ENCODE measurements around the gene RNF150.

RNF150 gene

GRCh38 chr4:140989944-140990343, 143.3 kb downstream of the RNF150 start:
- no peak for DNase-seq (ENCODE audit: extremely low read depth, low read depth)
- TF ChIP-seq, protein P1, sequence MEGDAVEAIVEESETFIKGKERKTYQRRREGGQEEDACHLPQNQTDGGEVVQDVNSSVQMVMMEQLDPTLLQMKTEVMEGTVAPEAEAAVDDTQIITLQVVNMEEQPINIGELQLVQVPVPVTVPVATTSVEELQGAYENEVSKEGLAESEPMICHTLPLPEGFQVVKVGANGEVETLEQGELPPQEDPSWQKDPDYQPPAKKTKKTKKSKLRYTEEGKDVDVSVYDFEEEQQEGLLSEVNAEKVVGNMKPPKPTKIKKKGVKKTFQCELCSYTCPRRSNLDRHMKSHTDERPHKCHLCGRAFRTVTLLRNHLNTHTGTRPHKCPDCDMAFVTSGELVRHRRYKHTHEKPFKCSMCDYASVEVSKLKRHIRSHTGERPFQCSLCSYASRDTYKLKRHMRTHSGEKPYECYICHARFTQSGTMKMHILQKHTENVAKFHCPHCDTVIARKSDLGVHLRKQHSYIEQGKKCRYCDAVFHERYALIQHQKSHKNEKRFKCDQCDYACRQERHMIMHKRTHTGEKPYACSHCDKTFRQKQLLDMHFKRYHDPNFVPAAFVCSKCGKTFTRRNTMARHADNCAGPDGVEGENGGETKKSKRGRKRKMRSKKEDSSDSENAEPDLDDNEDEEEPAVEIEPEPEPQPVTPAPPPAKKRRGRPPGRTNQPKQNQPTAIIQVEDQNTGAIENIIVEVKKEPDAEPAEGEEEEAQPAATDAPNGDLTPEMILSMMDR (IDR thresholded peaks at IDR 0.05; ENCODE audit: low read depth, low read length) = no peak

DNA sequence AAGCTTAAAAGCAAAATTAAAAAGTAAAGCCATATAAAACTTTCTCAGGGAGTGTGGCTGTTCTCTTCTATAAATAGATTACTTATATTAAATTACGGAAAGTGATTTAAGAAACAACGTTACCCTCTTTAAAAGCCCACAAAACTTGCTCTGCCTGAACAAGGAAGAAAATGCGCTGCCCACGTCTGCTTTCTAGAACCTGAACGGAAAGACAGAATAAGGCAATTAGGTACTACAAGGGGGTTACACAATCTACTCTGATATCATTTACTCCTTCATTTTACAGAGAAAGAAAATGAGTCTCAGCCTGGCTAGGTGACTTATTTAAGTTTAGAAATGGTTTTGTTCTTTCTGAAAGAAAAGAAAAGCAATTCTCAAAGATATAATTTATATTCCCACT, 147.2 kb downstream of the RNF150 start:
- TF ChIP-seq, protein P1 (IDR thresholded peaks at IDR 0.05; ENCODE audit: low read depth, low read length) = no peak
- DNase-seq (ENCODE audit: extremely low read depth, low read depth) = no peak

DNA sequence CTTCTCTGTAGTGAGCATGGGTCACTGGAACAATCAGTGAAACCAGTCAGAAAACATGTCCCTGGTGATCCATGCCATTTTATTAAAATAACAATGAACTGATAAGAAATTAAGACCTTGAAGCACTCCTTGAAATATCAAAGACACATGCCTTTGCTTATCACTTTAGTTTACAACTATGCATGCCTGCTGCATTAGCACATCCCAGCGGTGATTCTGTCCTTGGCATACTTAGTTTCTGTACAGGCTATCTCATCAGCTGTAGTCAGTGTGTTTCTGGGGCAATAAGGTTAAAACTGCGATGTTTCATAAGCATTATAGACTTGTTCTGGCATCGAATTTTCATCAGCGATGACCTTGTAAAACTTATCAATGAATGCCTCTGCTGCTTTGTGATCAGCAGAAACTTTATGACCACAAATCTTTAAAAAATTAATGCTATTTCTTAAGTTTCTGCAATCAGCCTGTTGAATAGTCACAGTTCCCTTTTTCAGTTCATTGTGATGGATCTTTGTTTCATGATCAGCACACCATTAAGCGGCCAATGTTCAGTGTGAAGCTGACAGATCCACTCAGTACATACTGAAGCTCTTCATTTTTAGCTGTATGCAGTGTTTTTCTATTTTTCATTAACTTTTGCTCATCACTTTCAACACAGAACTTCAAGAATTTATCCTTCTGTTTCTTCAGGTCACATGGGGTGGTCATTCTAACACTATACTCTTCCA, 150.5 kb downstream of the RNF150 start:
- no peak for DNase-seq (ENCODE audit: extremely low read depth, low read depth)
- TF ChIP-seq, protein P1 (IDR thresholded peaks at IDR 0.05; ENCODE audit: low read depth, low read length) = no peak

DNA sequence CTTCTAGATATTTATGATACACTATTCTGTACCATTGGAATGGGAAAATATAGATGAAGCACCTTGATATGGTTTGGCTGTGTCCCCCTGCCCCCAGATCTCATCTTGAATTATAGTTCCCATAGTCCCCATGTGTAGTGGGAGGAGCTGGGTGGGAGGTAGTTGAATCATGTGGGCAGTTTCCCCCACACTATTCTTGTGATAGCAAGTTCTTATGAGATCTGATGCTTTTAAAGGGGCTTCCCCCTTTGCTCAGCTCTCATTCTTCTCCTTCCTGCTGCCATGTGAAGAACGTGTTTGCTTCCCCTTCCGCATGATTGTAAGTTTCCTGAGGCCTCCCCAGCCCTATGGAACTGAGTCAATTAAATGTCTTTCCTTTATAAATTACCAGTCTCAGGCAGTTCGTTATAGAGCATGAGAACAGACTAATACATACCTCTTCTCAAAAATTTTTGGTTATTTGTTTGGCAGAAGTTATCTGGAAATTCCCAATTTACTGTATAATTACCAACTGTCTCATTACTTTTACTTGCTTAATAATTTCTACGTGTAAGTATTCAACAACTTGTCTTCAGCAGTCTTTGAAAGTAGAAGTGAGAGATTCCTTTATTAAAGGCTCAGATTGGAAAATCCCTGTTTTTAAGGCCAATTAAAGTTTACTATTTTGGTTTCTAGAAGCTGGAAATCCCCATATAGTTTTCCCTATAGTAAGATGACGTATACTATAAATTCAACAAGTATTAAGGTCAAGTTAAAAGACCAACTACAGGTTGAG, 152.7 kb downstream of the RNF150 start:
- TF ChIP-seq, protein P1 (IDR thresholded peaks at IDR 0.05; ENCODE audit: low read depth, low read length) = no peak
- no peak for DNase-seq (ENCODE audit: extremely low read depth, low read depth)

GRCh38 chr4:140976768-140977167, 156.5 kb downstream of the RNF150 start:
- TF ChIP-seq, protein P1 (IDR thresholded peaks at IDR 0.05; ENCODE audit: low read depth, low read length) = no peak
- no peak for DNase-seq (ENCODE audit: extremely low read depth, low read depth)

DNA sequence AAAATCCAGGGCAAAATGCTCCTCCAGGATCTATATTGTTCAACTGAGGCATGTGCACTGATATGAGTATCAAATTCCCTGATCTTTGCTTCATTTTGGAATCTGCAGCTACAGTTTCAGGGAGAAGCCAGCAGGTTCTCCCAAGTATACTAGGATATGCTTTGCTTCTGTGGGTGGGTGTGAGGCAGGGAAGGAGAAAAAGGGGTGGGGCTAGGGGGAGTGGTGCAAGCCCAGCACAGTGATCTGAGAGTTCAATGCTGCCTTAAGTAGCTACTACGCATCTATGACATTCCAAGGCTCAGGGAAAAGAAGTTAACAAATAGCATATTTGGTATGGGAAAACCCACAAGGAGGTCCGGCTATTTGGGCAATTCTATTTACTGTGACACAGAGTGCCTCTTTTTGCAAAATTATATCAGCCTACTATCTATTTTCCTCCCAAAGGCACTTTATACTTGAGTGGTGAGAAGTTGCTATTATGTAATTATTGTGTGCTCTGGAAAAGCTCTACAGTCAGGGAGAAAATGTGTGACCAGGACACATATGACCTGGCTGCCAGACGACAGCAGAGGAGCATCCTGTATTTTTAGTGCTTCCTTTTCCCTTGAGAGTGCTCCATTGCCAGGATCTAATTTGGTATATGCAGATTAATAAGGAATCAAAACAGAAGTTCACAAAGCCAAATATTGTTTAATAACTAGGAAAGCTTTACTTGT, 162.0 kb downstream of the RNF150 start:
- TF ChIP-seq, protein P1 (IDR thresholded peaks at IDR 0.05; ENCODE audit: low read depth, low read length) = no peak
- DNase-seq (ENCODE audit: extremely low read depth, low read depth) = no peak

- DNase-seq (ENCODE audit: extremely low read depth, low read depth) = no peak
- TF ChIP-seq, protein P1 (IDR thresholded peaks at IDR 0.05; ENCODE audit: low read depth, low read length) = no peak
Measured at GRCh38 chr4:140969296-140969695, 164.0 kb downstream of the RNF150 start.

Measured in AG09319 (cell line).